ENCODE data around the gene ABHD17C. TPM values are rescaled to one million over a fixed set of nuclear protein-coding genes. Genes with fewer than 3 reads are reported as not detected.

Gene ABHD17C
- total and polyA plus RNA-seq, 2 of the 8 experiments (the other 6 are each of a cell fraction or from before 2014, with no cell fraction given): 20.2 to 29.8 TPM

- TF ChIP-seq SP1 (IDR thresholded peaks at IDR 0.05; ENCODE audit: low read depth, low read length) (no peak), NANOG (IDR thresholded peaks at IDR 0.05; ENCODE audit: insufficient read depth, low read depth, low read length, poor library complexity, severe bottlenecking) (no peak), SIX5 (IDR thresholded peaks at IDR 0.05; ENCODE audit: low read depth, low read length) (no peak), RAD21 (IDR thresholded peaks at IDR 0.05 in 1 of 2, conservative IDR thresholded peaks at IDR 0.05 in 1 of 2; ENCODE audit: low read depth in 2 of 2, low read length in 2 of 2) (no peak), POU5F1 (IDR thresholded peaks at IDR 0.05; ENCODE audit: low read depth, low read length) (no peak), POLR2A (IDR thresholded peaks at IDR 0.05; ENCODE audit: control extremely low read depth in 1 of 2, low read depth in 2 of 2, low read length in 2 of 2) (no peak)
- TF ChIP-seq, protein P1, sequence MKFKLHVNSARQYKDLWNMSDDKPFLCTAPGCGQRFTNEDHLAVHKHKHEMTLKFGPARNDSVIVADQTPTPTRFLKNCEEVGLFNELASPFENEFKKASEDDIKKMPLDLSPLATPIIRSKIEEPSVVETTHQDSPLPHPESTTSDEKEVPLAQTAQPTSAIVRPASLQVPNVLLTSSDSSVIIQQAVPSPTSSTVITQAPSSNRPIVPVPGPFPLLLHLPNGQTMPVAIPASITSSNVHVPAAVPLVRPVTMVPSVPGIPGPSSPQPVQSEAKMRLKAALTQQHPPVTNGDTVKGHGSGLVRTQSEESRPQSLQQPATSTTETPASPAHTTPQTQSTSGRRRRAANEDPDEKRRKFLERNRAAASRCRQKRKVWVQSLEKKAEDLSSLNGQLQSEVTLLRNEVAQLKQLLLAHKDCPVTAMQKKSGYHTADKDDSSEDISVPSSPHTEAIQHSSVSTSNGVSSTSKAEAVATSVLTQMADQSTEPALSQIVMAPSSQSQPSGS (IDR thresholded peaks at IDR 0.05; ENCODE audit: low read length): no peak
- TF ChIP-seq, protein P2, sequence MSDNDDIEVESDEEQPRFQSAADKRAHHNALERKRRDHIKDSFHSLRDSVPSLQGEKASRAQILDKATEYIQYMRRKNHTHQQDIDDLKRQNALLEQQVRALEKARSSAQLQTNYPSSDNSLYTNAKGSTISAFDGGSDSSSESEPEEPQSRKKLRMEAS (IDR thresholded peaks at IDR 0.05): no peak
These were observed 32.2 kb upstream of the ABHD17C start (continued) for GRCh38 chr15:80662757-80663553.

Data from H1 (cell line).